MM.1S (cell line): Measurements from ENCODE around the gene CATSPERD.

ENCODE experiments used
- CTCF ChIP-seq: fragments of 300-600 bp; sonication (generic); IDR thresholded peaks from 2 replicates; pipeline ENCODE4 v1.5.1; 2016; ENCODE audit warnings: antibody characterized with exemption, low read length, mixed read lengths
- EZH2 ChIP-seq: fragments of 300-600 bp; sonication (generic); optimal IDR thresholded peaks from 2 replicates; pipeline ENCODE3; 2017; ENCODE audit warnings: low read depth, mild to moderate bottlenecking, antibody characterized with exemption, low read length, mixed read lengths
- EZH2phosphoT487 ChIP-seq: fragments of 300-600 bp; sonication (generic); IDR thresholded peaks from 2 replicates; pipeline ENCODE4 v1.6.1; 2018; ENCODE audit warnings: antibody characterized with exemption, low read length

DNA sequence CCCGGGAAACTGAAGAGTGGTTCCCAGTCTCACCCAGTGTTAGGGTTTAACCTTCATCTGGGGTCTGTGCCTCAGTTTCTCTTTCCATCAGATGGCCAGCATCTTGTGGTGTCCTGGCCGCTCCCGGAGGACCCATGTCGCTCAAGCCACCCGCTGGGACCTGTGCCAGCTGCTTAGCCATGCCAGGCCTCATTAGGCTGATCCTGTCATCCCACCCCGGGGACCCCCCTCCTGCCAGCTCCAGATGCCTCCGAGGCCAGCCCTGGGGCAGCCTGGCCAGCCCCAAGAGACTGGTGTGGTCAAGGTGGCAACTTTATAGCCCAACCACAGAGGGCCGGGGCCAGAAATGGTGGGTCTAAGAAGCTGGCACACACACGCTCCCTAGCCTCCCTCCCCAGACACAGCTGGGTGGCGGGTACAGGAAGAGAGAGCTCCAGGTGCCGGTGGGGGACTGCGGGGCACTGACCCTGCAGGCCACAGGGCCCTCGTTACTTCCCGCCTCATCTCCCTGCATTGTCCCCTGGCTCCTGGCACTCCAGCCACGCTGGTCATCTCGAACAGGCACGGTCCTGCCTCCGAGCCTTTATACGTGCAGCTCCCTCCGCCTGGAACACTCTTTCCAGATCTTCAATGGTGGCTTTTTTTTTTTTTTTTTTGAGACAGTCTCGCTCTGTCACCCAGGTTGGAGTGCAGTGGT lies 87.8 kb downstream of the CATSPERD start:
- no peak for TF ChIP-seq EZH2
- TF ChIP-seq CTCF: no peak
- no peak for TF ChIP-seq EZH2phosphoT487
